Natural killer cell (primary cell): ENCODE results near the gene NCF4. TPM values are rescaled to one million over a fixed set of nuclear protein-coding genes. Genes with fewer than 3 reads are reported as not detected.

Experiments used
- ATAC-seq, 3 donors: fragments of 150-1000 bp in 2 of 3; fragments of 200-7000 bp in 1 of 3; cut with Tn5 transposase; 1 replicate in 1 of 3; 2 replicates in 2 of 3; pipeline ENCODE4 v1.10.0; 2021; ENCODE audit warnings: mild to moderate bottlenecking in 2 of 3, moderate library complexity in 2 of 3
- DNase-seq, 2 donors: peaks; one replicate each; pipeline versions ENCODE4 v3.0.0 to v3.0.0-alpha.2; 2013 to 2021; ENCODE audit warnings: mixed read lengths in 1 of 2
- H3K27ac ChIP-seq: one replicate; pipeline ENCODE4 v1.5.1; 2013; ENCODE audit warnings: mild to moderate bottlenecking, low read length
- H3K27me3 ChIP-seq: one replicate; pipeline ENCODE4 v1.6.1; 2013; ENCODE audit warnings: low read length; ENCODE audit not compliant: control insufficient read depth, insufficient read depth
- H3K36me3 ChIP-seq: one replicate; pipeline ENCODE4 v1.6.1; 2013; ENCODE audit warnings: low read length; ENCODE audit not compliant: control insufficient read depth, insufficient read depth
- H3K4me1 ChIP-seq: one replicate; pipeline ENCODE4 v1.6.1; 2013; ENCODE audit warnings: low read length; ENCODE audit not compliant: control insufficient read depth, insufficient read depth
- H3K4me3 ChIP-seq: one replicate; pipeline ENCODE4 v1.5.1; 2013; ENCODE audit warnings: low read length
- H3K9me3 ChIP-seq: one replicate; pipeline ENCODE4 v1.6.1; 2013; ENCODE audit warnings: low read length; ENCODE audit not compliant: control insufficient read depth, insufficient read depth
- H3K27ac Mint-ChIP-seq, 2 donors: one replicate each; pipeline ENCODE4 v1.8.0; 2022; ENCODE audit warnings: mild to moderate bottlenecking in 2 of 2, mixed read lengths in 2 of 2, moderate library complexity in 1 of 2
- H3K27me3 Mint-ChIP-seq, 2 donors: one replicate each; pipeline ENCODE4 v1.8.0; 2022; ENCODE audit warnings: low read depth in 2 of 2, mixed read lengths in 2 of 2
- H3K36me3 Mint-ChIP-seq: one replicate; pipeline ENCODE4 v1.8.0; 2022; ENCODE audit warnings: mixed read lengths
- H3K4me1 Mint-ChIP-seq, 2 donors: one replicate each; pipeline ENCODE4 v1.8.0; 2022; ENCODE audit warnings: mixed read lengths in 2 of 2
- H3K4me3 Mint-ChIP-seq: one replicate; pipeline ENCODE4 v1.8.0; 2022; ENCODE audit warnings: mild to moderate bottlenecking, moderate library complexity, mixed read lengths
- H3K9me3 Mint-ChIP-seq, 2 donors: one replicate each; pipeline ENCODE4 v1.8.0; 2022; ENCODE audit warnings: mixed read lengths in 2 of 2
- WGBS: methylation state at CpG from one replicate; pipeline ENCODE4 v1.1.7; 2013; ENCODE audit warnings: missing lambda C conversion rate; ENCODE audit not compliant: insufficient coverage; 5-methylcytosine and 5-hydroxymethylcytosine counted together
- intact Hi-C: fragments of 100-400 bp; cut with micrococcal nuclease; formaldehyde crosslinking; loops from one replicate; pipeline ENCODE4 v1.14.2; 2022
- total RNA-seq, 4 donors: library from RNA; stranded (reverse); fragments of 120-200 nt in 1 of 4; gene quantifications; one replicate each; pipeline versions ENCODE4 v1.2.3 to v1.2.4, GENCODE V29; 2013 to 2022
- TF ChIP-seq, protein P1 (sequence below): fragments of 200-600 bp; IDR thresholded peaks from one replicate; pipeline ENCODE4 v1.8.0; 2022; ENCODE audit warnings: antibody characterized with exemption

The NCF4 gene
- total RNA-seq, 3 donors from 2014 or later (not counting 1 experiment from before 2014, with no cell fraction given), result 2.6 to 33.2 (median 3.1) TPM

DNA sequence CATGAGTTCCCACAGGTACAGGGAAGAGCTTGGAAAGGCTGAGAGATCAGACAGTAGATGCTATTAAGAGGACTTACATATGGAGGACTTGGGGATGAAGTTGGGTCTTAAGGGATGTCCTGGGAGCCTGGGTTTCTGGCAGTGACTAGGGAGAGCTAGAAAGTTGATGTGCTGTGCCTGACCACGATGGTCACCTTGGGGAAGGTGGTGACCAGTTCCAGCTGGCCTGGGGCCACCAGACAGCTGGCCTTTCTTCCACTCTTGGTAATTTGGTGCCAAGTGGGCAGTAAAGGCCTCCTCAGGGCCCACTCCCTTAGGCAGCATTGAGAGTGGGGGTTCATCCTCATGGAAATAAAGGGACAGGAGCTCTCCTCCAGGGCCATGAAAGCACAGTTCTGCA lies 38.7 kb downstream of the NCF4 start:
- TF ChIP-seq, protein P1, sequence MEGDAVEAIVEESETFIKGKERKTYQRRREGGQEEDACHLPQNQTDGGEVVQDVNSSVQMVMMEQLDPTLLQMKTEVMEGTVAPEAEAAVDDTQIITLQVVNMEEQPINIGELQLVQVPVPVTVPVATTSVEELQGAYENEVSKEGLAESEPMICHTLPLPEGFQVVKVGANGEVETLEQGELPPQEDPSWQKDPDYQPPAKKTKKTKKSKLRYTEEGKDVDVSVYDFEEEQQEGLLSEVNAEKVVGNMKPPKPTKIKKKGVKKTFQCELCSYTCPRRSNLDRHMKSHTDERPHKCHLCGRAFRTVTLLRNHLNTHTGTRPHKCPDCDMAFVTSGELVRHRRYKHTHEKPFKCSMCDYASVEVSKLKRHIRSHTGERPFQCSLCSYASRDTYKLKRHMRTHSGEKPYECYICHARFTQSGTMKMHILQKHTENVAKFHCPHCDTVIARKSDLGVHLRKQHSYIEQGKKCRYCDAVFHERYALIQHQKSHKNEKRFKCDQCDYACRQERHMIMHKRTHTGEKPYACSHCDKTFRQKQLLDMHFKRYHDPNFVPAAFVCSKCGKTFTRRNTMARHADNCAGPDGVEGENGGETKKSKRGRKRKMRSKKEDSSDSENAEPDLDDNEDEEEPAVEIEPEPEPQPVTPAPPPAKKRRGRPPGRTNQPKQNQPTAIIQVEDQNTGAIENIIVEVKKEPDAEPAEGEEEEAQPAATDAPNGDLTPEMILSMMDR, result no peak
- no peaks in the 10 kb centered on the region for H3K36me3 ChIP-seq
- ATAC-seq, result no peak
- no peaks in the 10 kb centered on the region for H3K27me3 ChIP-seq
- intact Hi-C loops, result no loop called here
- H3K4me3 Mint-ChIP-seq, result no peak overlapping the region
- H3K9me3 Mint-ChIP-seq, result peaks cover 0 to 4% of the 10 kb centered on the region in 2 donors
- H3K4me1 ChIP-seq, result no peaks in the 10 kb centered on the region
- WGBS, result 80% methylated on average over 1 of the region's 1 CpG
- peaks cover 26% of the 10 kb centered on the region in 2 donors for H3K27me3 Mint-ChIP-seq
- no peak for DNase-seq
- H3K36me3 Mint-ChIP-seq, result no peaks in the 10 kb centered on the region
- peaks cover 0 to 4% of the 10 kb centered on the region in 2 donors for H3K4me1 Mint-ChIP-seq
- peaks cover 7% of the 10 kb centered on the region for H3K9me3 ChIP-seq
- H3K27ac ChIP-seq, result no peak overlapping the region
- no peak overlapping the region for H3K27ac Mint-ChIP-seq
- H3K4me3 ChIP-seq, result no peak overlapping the region

DNA sequence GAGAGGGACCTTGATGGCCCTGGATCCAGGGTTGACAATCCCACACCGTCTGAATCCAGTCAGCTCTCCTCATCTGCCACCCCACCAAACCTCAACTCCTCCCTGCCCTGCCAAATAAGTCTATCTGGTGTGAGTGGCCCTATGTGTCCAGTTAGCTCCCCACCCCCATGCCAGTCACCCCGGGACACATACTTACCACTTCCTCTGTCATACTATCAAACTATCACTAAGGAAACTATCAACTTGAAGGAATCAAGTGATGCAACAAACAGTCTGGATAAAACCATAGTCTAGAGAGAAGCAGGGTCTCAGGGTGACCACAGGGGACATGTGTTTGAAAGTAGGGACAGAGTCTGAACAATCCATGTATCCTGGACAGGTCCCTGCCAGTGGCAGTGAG lies 39.4 kb downstream of the NCF4 start:
- Mint-ChIP-seq H3K27me3 (peaks cover 28 to 34% of the 10 kb centered on the region in 2 donors), H3K27ac (no peak overlapping the region), H3K36me3 (no peaks in the 10 kb centered on the region), H3K4me1 (peaks cover 0 to 4% of the 10 kb centered on the region in 2 donors), H3K4me3 (no peak overlapping the region), H3K9me3 (peaks cover 0 to 4% of the 10 kb centered on the region in 2 donors)
- peaks cover 7% of the 10 kb centered on the region for H3K9me3 ChIP-seq
- peaks cover 3% of the 10 kb centered on the region for H3K27me3 ChIP-seq
- no peaks in the 10 kb centered on the region for H3K36me3 ChIP-seq
- H3K4me3 ChIP-seq, result no peak overlapping the region
- TF ChIP-seq, protein P1, result no peak
- no peak overlapping the region for H3K27ac ChIP-seq
- peak in 1 of 3 donors; percentile 83 for ATAC-seq
- no peak for DNase-seq
- intact Hi-C loops, result no loop called here
- WGBS, result 51% methylated on average over 2 of the region's 2 CpGs
- no peaks in the 10 kb centered on the region for H3K4me1 ChIP-seq

- ATAC-seq (no peak), DNase-seq (no peak)
- Mint-ChIP-seq H3K27ac (no peak overlapping the region), H3K4me3 (no peak overlapping the region), H3K9me3 (peaks cover 0 to 4% of the 10 kb centered on the region in 2 donors), H3K36me3 (no peaks in the 10 kb centered on the region), H3K27me3 (peaks cover 28 to 34% of the 10 kb centered on the region in 2 donors), H3K4me1 (peaks cover 0 to 4% of the 10 kb centered on the region in 2 donors)
- Histone ChIP-seq H3K27me3 (peaks cover 3% of the 10 kb centered on the region), H3K36me3 (no peaks in the 10 kb centered on the region), H3K9me3 (peaks cover 3% of the 10 kb centered on the region), H3K27ac (no peak overlapping the region), H3K4me3 (no peak overlapping the region), H3K4me1 (no peaks in the 10 kb centered on the region)
- intact Hi-C loops, result no loop called here
- TF ChIP-seq, protein P1, result no peak
- WGBS, result 92% methylated on average over 4 of the region's 4 CpGs
Measured at GRCh38 chr22:36900880-36901279, 40.1 kb downstream of the NCF4 start.
